ENCODE measurements around the gene RUNDC1. TPM values are rescaled to one million over a fixed set of nuclear protein-coding genes. Genes with fewer than 3 reads are reported as not detected.
A peak's percentile ranks its signal among the peaks of the same experiment; 100 is the strongest.
"Not testable (repeated sequence)": the region's sequence is repeated elsewhere in the genome, so short reads cannot be mapped to it uniquely, and the experiment has no call there.

Gene RUNDC1
- total RNA-seq, 1 donor from 2014 or later: 6.8 TPM

- no peaks in the 10 kb centered on the region for H3K27me3 ChIP-seq (ENCODE audit: control insufficient read depth in 3 of 3, insufficient read depth in 3 of 3, low read length in 3 of 3)
- no peak overlapping the region for H3K9ac ChIP-seq (ENCODE audit: low read depth in 1 of 3, low read length in 3 of 3)
- H3K36me3 ChIP-seq (ENCODE audit: control insufficient read depth in 3 of 3, insufficient read depth in 3 of 3, low read length in 3 of 3): no peaks in the 10 kb centered on the region
- no peak overlapping the region for H3K4me3 ChIP-seq (ENCODE audit: low read length in 3 of 3)
- H3K9me3 ChIP-seq (ENCODE audit: control insufficient read depth in 3 of 3, low read length in 3 of 3): no peaks in the 10 kb centered on the region
- H3K4me1 ChIP-seq (ENCODE audit: control insufficient read depth in 3 of 3, insufficient read depth in 3 of 3, low read length in 3 of 3): peaks cover 6 to 18% (median 12%) of the 10 kb centered on the region in 3 donors
- H3K27ac ChIP-seq (ENCODE audit: low read depth, low read length): no peak overlapping the region
These were observed 8.8 kb upstream of the RUNDC1 start for GRCh38 chr17:42971589-42971988.

GRCh38 chr17:42973323-42973722, 7.0 kb upstream of the RUNDC1 start:
- H3K9ac ChIP-seq (ENCODE audit: low read depth in 1 of 3, low read length in 3 of 3); H3K36me3 ChIP-seq (ENCODE audit: control insufficient read depth in 3 of 3, insufficient read depth in 3 of 3, low read length in 3 of 3); H3K4me3 ChIP-seq (ENCODE audit: low read length in 3 of 3); H3K27me3 ChIP-seq (ENCODE audit: control insufficient read depth in 3 of 3, insufficient read depth in 3 of 3, low read length in 3 of 3); H3K27ac ChIP-seq (ENCODE audit: low read depth, low read length); H3K9me3 ChIP-seq (ENCODE audit: control insufficient read depth in 3 of 3, low read length in 3 of 3): not testable (repeated sequence)
- H3K4me1 ChIP-seq (ENCODE audit: control insufficient read depth in 3 of 3, insufficient read depth in 3 of 3, low read length in 3 of 3): peaks cover 6 to 18% (median 12%) of the 10 kb centered on the region in 3 donors

- Histone ChIP-seq H3K27ac (ENCODE audit: low read depth, low read length) (peak overlapping the region; percentile 81), H3K9ac (ENCODE audit: low read depth in 1 of 3, low read length in 3 of 3) (peak overlapping the region; percentile 17 to 63 (median 45)), H3K4me1 (ENCODE audit: control insufficient read depth in 3 of 3, insufficient read depth in 3 of 3, low read length in 3 of 3) (peaks cover 20 to 32% (median 25%) of the 10 kb centered on the region in 3 donors), H3K9me3 (ENCODE audit: control insufficient read depth in 3 of 3, low read length in 3 of 3) (no peaks in the 10 kb centered on the region), H3K4me3 (ENCODE audit: low read length in 3 of 3) (peak overlapping the region in 1 of 3 donors; percentile 19), H3K27me3 (ENCODE audit: control insufficient read depth in 3 of 3, insufficient read depth in 3 of 3, low read length in 3 of 3) (no peaks in the 10 kb centered on the region), H3K36me3 (ENCODE audit: control insufficient read depth in 3 of 3, insufficient read depth in 3 of 3, low read length in 3 of 3) (no peaks in the 10 kb centered on the region)
These were observed 5.1 kb upstream of the RUNDC1 start for GRCh38 chr17:42975265-42975664.

GRCh38 chr17:42975701-42976100, 4.7 kb upstream of the RUNDC1 start:
- H3K27me3 ChIP-seq (ENCODE audit: control insufficient read depth in 3 of 3, insufficient read depth in 3 of 3, low read length in 3 of 3); H3K9me3 ChIP-seq (ENCODE audit: control insufficient read depth in 3 of 3, low read length in 3 of 3); H3K36me3 ChIP-seq (ENCODE audit: control insufficient read depth in 3 of 3, insufficient read depth in 3 of 3, low read length in 3 of 3): not testable (repeated sequence)
- H3K27ac ChIP-seq (ENCODE audit: low read depth, low read length): peak overlapping the region; percentile 81
- peak overlapping the region in 1 of 3 donors; percentile 19 for H3K4me3 ChIP-seq (ENCODE audit: low read length in 3 of 3)
- peaks cover 21 to 32% (median 26%) of the 10 kb centered on the region in 3 donors for H3K4me1 ChIP-seq (ENCODE audit: control insufficient read depth in 3 of 3, insufficient read depth in 3 of 3, low read length in 3 of 3)
- peak overlapping the region in 1 of 3 donors; percentile 45 for H3K9ac ChIP-seq (ENCODE audit: low read depth in 1 of 3, low read length in 3 of 3)

- Histone ChIP-seq H3K36me3 (ENCODE audit: control insufficient read depth in 3 of 3, insufficient read depth in 3 of 3, low read length in 3 of 3) (no peaks in the 10 kb centered on the region), H3K27ac (ENCODE audit: low read depth, low read length) (peak within 1 kb of the TSS; percentile 95), H3K9me3 (ENCODE audit: control insufficient read depth in 3 of 3, low read length in 3 of 3) (no peaks in the 10 kb centered on the region), H3K9ac (ENCODE audit: low read depth in 1 of 3, low read length in 3 of 3) (peak within 1 kb of the TSS; percentile 83 to 96 (median 90)), H3K4me3 (ENCODE audit: low read length in 3 of 3) (peak within 1 kb of the TSS; percentile 90 to 96 (median 94)), H3K4me1 (ENCODE audit: control insufficient read depth in 3 of 3, insufficient read depth in 3 of 3, low read length in 3 of 3) (peaks cover 33 to 48% (median 38%) of the 10 kb centered on the region in 3 donors), H3K27me3 (ENCODE audit: control insufficient read depth in 3 of 3, insufficient read depth in 3 of 3, low read length in 3 of 3) (no peaks in the 10 kb centered on the region)
These were observed 673 bp upstream of the RUNDC1 start, which contains the start of gene PTGES3L for GRCh38 chr17:42979511-42980273. PTGES3L (minus strand) TSS chr17:42980080; CDS start chr17:42980053, 27 bp downstream.

GRCh38 chr17:42980766-42981397, 517 bp downstream of the RUNDC1 start:
- H3K27ac ChIP-seq (ENCODE audit: low read depth, low read length): peak overlapping the region; percentile 95
- peak overlapping the region; percentile 77 to 90 (median 83) for H3K9ac ChIP-seq (ENCODE audit: low read depth in 1 of 3, low read length in 3 of 3)
- H3K36me3 ChIP-seq (ENCODE audit: control insufficient read depth in 3 of 3, insufficient read depth in 3 of 3, low read length in 3 of 3): peaks cover 0 to 9% (median 9%) of the 10 kb centered on the region in 3 donors
- H3K9me3 ChIP-seq (ENCODE audit: control insufficient read depth in 3 of 3, low read length in 3 of 3): no peaks in the 10 kb centered on the region
- H3K4me1 ChIP-seq (ENCODE audit: control insufficient read depth in 3 of 3, insufficient read depth in 3 of 3, low read length in 3 of 3): peaks cover 27 to 36% (median 28%) of the 10 kb centered on the region in 3 donors
- peak overlapping the region; percentile 90 to 96 (median 94) for H3K4me3 ChIP-seq (ENCODE audit: low read length in 3 of 3)
- no peaks in the 10 kb centered on the region for H3K27me3 ChIP-seq (ENCODE audit: control insufficient read depth in 3 of 3, insufficient read depth in 3 of 3, low read length in 3 of 3)

- Histone ChIP-seq H3K4me3 (ENCODE audit: low read length in 3 of 3) (no peak overlapping the region), H3K36me3 (ENCODE audit: control insufficient read depth in 3 of 3, insufficient read depth in 3 of 3, low read length in 3 of 3) (peaks cover 3 to 17% (median 16%) of the 10 kb centered on the region in 3 donors), H3K4me1 (ENCODE audit: control insufficient read depth in 3 of 3, insufficient read depth in 3 of 3, low read length in 3 of 3) (peaks cover 26 to 30% (median 27%) of the 10 kb centered on the region in 3 donors), H3K9me3 (ENCODE audit: control insufficient read depth in 3 of 3, low read length in 3 of 3) (no peaks in the 10 kb centered on the region), H3K9ac (ENCODE audit: low read depth in 1 of 3, low read length in 3 of 3) (no peak overlapping the region), H3K27ac (ENCODE audit: low read depth, low read length) (no peak overlapping the region), H3K27me3 (ENCODE audit: control insufficient read depth in 3 of 3, insufficient read depth in 3 of 3, low read length in 3 of 3) (no peaks in the 10 kb centered on the region)
These were observed 1.9 kb downstream of the RUNDC1 start for GRCh38 chr17:42982266-42982665.

- no peak overlapping the region for H3K4me3 ChIP-seq (ENCODE audit: low read length in 3 of 3)
These were observed 4.9 kb downstream of the RUNDC1 start for GRCh38 chr17:42985225-42985624.

GRCh38 chr17:42989141-42989540, 8.8 kb downstream of the RUNDC1 start:
- H3K27ac ChIP-seq (ENCODE audit: low read depth, low read length): no peak overlapping the region
- H3K27me3 ChIP-seq (ENCODE audit: control insufficient read depth in 3 of 3, insufficient read depth in 3 of 3, low read length in 3 of 3): no peaks in the 10 kb centered on the region
- H3K4me1 ChIP-seq (ENCODE audit: control insufficient read depth in 3 of 3, insufficient read depth in 3 of 3, low read length in 3 of 3): no peaks in the 10 kb centered on the region
- no peaks in the 10 kb centered on the region for H3K9me3 ChIP-seq (ENCODE audit: control insufficient read depth in 3 of 3, low read length in 3 of 3)
- no peak overlapping the region for H3K9ac ChIP-seq (ENCODE audit: low read depth in 1 of 3, low read length in 3 of 3)
- H3K36me3 ChIP-seq (ENCODE audit: control insufficient read depth in 3 of 3, insufficient read depth in 3 of 3, low read length in 3 of 3): peaks cover 39 to 66% (median 64%) of the 10 kb centered on the region in 3 donors
- H3K4me3 ChIP-seq (ENCODE audit: low read length in 3 of 3): no peak overlapping the region

More at GRCh38 chr17:42985225-42985624, 4.9 kb downstream of the RUNDC1 start:
- Histone ChIP-seq H3K27ac (ENCODE audit: low read depth, low read length) (no peak overlapping the region), H3K36me3 (ENCODE audit: control insufficient read depth in 3 of 3, insufficient read depth in 3 of 3, low read length in 3 of 3) (peaks cover 20 to 43% (median 38%) of the 10 kb centered on the region in 3 donors), H3K9me3 (ENCODE audit: control insufficient read depth in 3 of 3, low read length in 3 of 3) (no peaks in the 10 kb centered on the region), H3K4me1 (ENCODE audit: control insufficient read depth in 3 of 3, insufficient read depth in 3 of 3, low read length in 3 of 3) (peaks cover 13 to 16% (median 13%) of the 10 kb centered on the region in 3 donors), H3K27me3 (ENCODE audit: control insufficient read depth in 3 of 3, insufficient read depth in 3 of 3, low read length in 3 of 3) (no peaks in the 10 kb centered on the region), H3K9ac (ENCODE audit: low read depth in 1 of 3, low read length in 3 of 3) (no peak overlapping the region)
